Effector CD8-positive, alpha-beta T cell (primary cell): ENCODE measurements around the gene RABEP1.

Source experiments
- DNase-seq: peaks from one replicate; lab custom pipeline; 2025; lab: John Stamatoyannopoulos, UW

The RABEP1 gene

DNA sequence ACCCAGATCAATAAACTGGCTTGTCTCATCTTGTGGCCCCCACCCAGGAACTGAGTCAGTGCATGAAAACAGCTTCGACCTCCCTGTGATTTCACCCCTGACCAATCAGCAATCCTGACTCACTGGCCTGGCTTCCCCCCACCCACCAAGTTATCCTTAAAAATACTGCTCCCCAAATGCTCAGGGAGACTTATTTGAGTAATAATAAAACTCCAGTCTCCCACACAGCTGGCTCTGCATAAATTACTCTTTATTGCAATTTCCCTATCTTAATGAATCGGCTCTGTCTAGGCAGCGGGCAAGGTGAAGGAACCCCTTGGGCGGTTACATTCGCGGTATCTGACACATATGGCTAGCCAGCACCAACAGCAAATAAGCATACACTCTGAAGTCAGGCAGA, 9.8 kb upstream of the RABEP1 start:
- no peak for DNase-seq

DNA sequence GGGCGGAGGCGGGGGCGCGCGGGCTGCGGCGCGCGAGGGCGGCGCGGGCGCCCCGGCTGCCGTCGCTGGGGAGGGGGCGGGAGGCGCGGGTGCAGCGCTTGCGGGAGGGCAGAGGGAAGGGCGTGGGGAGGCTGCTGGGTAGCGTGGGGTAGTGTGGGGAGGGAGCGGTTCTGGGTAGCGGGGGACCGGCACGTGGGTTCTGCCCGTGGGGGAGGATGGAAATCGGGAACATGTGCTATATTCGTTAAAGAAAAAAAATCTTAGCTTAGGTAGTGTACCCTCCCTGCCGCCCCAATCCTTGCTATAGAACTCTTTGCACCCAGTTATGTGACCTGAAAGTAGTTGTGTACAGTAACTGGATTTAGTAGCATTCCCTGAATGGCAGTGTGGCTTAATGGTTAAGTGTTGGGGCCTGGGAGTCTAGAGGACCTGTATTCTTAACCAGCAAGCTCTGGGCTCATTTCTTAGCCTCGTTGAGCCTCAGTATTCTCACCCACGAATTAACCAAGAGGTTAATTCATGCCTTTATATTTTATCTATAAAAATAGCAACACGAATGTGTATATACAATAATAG, 646 bp downstream of the RABEP1 start:
- DNase-seq, result peak; percentile 39

DNA sequence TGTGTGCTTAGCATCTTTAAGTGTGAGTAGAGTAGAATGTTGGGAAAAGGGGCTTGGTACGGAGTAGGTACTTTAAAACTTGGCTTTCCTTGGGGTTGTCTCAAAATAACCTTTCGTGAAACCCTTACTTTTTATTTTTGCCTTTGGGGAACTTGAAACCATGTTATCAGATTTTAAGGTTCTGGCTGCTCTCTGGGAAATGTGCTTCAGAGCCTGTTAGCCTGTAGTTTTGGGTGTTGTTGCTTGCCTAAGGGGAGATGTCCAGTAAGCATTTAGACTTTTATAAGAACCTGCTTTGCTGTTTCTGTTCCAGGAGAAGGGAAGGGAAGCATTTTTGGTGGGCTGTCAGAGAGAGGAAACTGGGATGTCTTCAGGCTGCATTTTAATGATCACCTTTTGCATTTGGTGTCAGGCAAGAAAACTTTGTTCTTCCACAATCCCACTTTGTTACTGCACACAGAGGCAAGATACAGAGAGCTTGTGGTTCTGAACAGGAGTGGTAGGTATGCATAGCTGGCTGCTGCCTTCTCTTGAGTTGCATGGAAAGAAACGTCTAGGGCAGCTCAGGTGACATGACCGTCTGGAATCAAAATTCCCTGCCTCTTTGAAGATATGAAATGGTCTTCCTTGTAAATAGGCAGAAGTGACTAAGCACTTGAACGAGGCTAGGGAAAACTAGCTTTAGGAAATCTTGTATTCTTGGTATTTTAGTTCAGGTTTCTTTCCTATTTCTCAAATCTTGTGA, 1.7 kb downstream of the RABEP1 start:
- no peak for DNase-seq

DNA sequence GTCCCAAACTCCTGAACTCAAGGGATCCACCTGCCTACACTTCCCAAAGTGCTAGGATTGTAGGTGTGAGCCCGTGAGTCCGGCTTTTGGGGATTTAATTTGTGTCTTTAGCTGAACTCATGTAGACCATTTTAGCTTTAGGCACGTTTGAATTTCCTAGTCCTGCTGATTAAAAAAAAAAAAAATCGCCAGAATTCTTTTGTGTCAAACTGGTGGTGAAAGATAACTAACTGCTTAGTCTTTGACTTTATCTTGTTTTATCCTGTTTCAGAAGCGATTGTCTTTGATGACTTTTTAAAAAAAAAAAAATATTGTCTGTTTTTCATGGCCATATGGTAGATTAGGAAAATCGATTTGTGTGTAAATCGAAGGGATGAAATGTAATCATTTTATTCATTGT, 2.6 kb downstream of the RABEP1 start:
- no peak for DNase-seq

DNA sequence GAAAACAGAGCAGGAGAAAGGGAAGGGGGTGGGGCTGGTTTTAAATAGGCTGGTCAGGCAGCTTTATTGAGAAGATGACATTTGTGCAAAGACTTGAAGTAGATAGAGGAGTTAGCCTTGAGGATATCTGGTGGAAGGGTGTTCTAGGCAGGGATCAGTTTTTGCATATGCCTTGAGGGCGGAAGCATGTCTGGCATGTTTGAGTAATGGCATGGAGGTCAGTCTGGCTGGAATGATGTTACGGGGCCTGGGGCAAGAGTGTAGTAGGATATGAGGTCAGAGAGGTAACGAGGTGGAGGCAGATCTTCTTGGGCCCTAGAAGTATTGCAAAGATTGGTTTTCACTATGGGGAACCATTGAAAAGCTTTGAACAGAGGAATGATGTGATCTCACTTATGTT, 4.8 kb downstream of the RABEP1 start:
- DNase-seq, result no peak

DNA sequence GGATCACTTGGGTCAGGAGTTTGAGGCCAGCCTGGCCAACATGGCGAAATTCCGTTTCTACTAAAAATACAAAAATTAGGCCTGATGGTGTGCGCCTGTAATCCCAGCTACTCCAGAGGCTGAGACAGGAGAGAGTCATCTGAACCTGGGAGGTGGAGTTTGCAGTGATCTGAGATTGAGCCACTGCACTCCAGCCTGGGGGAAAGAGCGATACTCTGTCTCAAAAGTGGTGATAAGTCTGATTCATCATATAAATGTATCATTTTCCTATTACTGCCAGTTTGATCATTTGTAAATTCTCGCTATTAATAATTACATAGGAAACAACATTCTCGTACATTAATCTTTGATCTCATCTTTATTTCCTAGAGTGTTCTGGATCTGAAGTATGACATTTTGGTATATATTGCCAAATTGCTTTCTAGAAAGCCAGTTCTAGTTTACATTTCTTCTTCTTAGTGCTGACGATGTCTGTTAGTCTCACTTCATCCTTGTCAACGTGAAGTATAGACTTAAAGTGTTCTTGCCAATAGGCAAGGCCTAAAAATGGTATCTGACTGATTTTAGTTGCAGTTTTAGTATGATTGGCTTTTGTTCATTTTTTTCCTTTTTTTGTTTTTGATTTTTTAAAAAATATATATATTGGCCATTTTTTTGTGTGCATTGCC, 9.7 kb downstream of the RABEP1 start:
- DNase-seq, result no peak

DNA sequence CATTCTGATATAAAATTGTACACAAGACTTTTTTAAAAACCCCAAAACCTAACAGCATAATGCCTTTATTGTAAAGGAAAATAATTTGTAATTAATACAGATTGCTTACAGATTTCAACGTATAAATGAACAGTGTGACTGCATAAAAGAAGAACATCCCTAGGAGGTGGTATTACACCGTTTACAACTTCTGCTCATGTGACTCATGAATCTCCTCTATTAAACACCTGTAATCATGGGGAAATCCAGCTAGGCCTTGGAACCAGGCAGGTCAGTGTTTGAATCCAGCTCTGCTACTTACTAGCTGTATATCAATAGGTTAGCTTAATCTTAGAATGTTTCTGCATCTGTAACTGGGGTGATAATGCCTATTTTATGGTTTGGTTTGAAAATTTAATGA, 15.2 kb downstream of the RABEP1 start:
- DNase-seq, result no peak

DNA sequence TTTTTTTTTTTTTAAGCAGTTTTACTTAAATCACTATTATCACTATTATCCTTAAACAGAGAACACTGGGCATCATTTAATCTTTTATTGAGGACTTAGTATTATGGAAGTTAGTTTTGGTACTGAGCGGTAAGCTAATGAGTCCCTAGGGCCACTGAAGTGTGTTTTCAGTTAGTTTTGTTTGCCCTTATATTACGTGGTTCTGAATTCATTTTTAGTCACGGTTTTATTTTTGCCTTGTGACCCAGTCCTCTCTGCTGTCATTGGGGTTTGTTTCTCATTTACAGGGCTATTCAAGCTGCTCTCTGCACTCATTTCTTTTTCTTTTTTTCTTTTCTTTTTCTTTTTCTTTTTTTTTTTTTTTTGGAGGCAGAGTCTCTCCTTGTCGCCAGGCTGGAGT, 17.3 kb downstream of the RABEP1 start:
- DNase-seq, result no peak

DNA sequence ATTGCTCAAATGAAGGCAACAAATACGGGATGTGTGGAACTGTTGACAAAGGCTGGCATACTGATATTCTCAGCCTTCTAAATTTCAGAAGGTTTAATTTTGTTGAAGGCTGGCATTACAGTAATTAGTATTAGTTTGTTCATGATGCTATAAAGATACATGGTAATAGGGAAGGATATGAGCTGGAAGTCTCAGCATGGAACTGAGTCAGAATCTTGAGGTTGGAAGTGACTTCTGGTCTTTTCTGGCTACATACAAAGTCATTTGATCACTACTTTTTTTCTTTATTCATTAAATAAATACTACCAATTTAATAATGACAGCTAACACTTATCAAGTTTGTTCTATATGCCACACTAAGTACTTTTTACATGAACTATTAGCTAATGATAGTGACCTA, 22.6 kb downstream of the RABEP1 start:
- DNase-seq, result no peak

DNA sequence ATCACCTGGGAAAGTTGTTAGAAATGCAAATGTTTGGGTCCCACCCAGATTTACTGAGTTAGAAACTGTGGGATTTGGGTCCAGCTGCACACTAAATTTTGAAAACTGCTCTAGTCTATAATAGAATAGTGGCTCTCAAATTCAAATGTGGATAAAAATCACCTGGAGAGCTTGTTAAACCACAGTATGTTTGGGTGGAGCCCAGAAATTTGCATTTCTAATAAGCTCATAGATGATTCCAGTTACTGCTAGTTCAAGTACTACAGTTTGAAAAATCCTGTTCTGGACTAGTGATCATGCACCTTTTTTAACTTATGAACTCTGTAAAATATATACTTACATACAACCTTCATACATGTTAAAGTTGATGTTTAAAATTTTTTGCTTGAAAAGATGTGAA, 27.8 kb downstream of the RABEP1 start:
- DNase-seq, result no peak

DNA sequence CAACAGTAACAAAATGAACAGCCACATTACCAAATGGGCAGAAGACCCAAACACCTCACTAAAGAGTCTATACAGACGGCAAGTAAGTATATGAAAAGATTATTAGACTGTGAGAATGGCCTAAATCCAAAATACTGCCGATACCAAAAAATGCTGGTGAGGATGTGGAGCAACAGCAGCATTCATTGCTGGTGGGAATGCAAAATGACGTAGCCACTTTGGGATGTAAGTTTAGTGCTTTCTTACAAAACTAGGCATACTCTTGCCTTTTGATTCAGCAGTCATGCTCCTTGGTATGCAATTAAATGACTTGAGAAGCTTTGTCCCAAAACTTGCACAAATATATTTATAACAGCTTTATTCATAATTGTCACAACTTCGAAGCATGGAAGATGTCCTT, 43.8 kb downstream of the RABEP1 start:
- no peak for DNase-seq

DNA sequence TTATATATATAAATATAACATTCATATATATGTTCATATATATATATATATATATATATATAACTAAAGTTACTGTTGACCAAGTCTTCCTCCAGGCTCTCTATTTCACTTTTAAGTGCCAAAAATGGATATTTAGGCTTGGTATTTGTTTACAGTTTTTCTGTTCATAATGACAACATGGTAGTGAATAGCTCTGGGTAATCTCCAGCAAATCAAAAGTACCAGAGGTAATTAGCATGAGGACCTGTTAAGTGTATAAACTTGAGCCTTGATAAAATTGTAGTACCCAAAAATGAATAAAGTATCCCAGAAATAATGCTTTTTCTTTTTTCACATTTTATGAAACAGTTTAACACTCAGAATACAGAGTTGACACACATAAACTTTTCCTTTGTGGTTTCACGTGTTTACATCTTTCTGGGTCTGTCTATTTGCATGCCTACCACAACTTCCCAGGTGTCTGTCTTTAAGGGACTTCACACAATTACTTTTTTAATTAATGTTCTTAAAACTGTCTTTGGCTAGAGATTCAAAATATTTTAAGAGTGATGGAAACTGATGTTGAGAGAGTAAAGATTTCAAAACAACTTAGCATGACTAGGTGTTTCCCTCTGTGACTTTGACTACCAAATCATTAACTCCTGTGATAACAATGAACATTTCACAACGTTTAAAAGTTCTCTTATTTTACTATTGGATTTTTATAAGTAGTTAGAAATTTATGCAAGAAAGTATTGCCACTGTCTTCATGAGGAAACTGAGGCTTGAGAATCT, 47.9 kb downstream of the RABEP1 start:
- no peak for DNase-seq

DNA sequence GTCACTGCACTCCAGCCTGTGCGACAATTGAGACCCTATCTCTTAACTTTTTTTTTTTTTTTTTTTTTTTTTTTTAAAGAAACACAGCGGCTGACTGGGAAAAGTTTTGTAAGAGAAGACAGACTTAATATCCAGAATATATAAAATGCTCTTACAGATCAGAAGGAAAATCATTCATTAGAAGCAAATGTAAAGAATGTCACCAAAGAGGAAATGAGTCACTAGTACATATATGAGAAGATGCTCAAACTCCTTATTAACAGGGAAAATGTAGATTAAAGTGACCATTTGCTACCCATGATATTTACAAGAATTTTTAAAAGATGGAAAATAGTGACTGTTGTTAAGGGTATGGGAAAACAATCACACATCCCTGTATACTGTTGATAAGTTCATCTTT, 48.9 kb downstream of the RABEP1 start:
- DNase-seq, result no peak

DNA sequence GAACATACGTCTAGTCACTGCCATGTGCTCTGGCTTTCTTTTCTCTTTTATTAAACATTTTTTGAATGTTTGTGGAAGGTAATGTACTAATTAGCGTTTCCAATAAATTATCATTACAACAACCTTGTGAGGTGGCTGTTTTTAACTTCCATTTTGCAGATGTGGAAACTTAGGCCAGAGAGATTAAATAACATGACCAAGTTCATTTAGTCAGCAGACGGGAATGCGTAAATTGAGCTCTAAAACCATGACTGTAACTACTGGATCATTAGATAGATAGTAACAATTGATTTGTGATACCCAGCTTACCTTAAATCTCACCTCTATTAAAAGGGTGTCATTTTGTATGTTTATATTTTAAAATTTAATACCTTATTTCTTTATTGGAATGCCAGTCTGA, 49.4 kb downstream of the RABEP1 start:
- no peak for DNase-seq

DNA sequence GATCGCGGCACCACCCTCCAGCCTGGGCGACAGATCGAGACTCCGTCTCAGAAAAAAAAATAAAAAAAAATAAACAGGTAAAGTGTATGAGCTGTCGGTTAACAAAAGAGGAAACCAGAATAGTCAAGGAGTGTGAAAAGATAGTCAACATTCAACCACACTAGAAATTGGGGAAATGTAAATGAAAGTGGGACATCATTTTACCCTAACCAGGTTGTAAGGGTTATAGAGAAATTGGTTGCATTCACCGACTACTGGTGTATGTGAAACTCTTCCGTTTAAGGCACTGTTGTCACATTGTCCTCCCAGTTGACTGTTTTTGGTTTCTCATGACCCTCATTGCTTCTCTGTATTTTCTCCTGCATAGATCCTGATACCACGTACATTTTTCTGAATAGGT, 62.8 kb downstream of the RABEP1 start:
- no peak for DNase-seq

DNA sequence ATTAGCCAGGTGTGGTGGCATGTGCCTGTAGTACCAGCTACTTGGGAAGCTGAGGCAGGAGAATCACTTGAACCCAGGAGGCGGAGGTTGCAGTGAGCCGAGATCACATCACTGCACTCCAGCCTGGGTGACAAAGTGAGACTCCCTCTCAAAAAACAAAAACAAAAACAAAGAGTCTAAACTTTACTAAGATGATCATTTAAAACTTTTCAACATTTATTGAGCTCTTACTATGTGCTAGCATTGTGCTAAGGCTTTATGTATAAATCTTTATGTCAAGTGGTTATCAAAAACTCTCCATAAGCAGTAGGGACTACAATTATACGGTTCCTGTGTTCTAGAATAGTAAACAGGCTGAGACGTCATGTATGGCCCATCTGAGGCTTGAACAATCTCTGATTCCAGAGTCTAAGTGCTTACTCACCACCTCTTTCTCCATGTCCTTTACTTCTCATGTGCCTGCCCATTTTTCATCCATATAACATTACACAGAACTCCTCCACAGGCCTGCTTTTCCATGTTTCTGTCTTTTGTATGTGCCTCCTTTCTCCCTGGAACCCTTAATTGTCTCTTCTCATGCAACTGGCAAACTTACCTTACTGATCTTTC, 70.7 kb downstream of the RABEP1 start:
- DNase-seq, result no peak

DNA sequence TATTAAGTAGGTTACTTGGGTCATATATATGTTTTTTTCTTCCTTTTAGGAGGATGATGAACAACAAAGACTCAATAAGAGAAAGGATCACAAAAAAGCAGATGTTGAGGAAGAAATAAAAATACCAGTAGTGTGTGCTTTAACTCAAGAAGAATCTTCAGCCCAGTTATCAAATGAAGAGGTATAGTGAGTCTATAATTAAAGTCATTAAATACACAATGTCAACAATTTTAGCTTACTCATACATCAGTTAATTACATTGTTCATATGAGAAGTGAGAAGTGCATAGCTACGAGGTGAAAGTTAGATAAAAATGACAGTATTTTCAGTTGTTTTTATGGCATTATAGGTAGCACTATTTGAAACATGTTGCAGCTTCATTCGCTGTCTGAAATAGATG, 72.2 kb downstream of the RABEP1 start:
- no peak for DNase-seq

DNA sequence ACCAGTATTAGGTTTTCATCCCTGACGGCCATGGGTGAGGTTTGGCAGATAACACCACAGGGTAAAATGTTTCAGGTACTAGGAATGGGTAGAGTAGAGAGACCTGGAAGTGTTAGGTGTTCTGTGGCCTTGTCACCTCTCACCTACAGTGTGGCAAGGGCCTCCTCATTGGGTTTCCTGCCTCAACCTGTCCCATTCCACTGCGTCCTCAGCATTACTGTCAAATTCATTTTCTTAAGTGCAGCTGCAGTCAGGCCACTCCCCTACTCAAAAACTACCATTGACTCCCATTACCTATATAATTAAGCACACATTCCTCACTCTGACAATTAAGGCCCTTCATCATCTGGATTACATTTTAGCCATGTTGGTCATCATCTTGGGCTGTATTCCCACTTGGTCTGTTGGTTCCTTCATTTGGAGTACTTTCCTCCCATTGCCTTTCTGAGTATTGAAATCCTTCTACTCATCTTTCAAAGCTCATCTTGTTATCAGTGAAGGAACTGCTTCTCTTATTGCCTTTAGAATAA, 72.9 kb downstream of the RABEP1 start:
- no peak for DNase-seq

DNA sequence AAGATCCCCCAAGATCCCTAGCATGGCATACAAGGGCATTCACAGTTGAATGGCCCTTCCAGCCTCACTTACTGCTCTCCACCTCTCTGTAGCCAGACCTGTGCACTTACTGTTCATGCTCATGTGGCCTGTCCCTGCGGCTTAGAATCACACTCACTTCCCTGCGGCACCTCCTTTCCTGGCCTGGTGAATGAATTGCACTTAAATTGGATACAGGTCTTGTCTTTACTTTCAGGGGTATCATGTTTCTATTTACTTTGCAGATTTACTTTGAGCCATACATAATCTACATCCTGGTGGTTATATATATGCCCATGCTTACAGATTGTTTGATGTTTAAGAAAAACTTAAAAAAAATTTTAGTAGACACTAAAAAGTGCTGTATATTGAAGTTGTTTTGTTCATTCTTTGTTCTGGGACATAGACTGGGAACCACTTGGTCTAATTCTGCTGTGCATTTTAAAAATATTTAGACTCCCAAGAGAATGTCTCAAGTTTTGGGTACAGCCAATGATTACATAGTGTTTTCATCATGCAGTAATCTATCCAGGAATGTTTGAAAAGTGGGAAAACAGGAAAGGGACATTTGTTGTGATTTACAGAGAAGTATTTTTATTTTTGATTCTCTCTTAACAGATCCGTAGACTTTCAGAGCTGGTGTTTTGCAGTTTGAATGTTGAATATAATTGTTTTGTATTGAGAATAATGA, 73.5 kb downstream of the RABEP1 start:
- DNase-seq, result no peak

DNA sequence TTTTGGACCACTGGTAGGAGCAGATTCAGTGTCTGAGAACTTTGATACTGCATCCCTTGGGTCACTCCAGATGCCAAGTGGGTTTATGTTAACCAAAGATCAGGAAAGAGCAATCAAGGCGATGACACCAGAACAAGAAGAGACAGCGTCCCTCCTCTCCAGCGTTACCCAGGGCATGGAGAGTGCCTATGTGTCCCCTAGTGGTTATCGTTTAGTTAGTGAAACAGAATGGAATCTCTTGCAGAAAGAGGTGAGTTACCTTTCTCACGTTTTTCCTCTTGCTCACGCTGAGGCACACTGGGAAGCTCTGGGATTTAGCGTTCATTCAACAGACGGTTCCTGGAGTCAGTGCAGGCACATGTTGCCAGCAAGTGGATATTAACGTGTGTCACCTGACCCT, 79.3 kb downstream of the RABEP1 start:
- no peak for DNase-seq

DNA sequence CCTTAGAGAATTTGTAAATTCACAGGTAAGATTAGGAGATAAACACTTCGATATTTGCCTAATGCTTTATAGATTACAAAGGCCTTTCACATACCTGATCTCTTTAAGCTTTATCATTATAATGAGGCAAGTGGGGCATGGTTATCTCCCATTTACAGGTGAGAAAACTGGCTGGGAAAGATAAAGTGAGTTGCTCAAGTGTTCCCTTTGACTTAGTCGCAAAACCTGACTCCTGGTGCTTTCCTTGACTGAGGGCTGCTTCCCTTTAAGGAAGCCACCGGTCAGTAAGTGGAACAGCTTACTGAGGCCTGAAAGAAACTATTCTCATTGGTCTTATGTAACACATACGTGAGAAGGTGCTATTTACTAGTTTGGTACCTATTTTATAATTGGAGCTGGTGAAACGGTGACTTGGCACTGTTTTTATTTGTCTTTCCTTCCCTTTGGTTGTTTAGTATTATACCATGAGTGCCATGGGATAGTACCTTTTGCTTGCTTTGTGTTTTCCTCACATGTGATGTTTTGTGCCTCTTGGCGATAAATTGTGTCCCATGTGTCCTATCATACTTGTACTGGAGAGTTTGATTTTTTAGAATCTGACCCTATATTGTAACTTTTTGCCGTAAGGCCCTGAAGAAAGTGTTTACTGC, 80.2 kb downstream of the RABEP1 start:
- no peak for DNase-seq
